Activated CD4-positive, alpha-beta T cell treated with anti-CD3 and anti-CD28 coated beads, Interleukin-2, amount 10 ng/mL, durations not matched to agents 7 days and 5 days (primary cell): ENCODE measurements around the gene MRPS27. TPM values are rescaled to one million over a fixed set of nuclear protein-coding genes. Genes with fewer than 3 reads are reported as not detected.

ENCODE experiments used
- CTCF ChIA-PET: fragments of 350-600 bp; sonication (Branson Sonifier 250); formaldehyde crosslinking; loops from one replicate; lab custom pipeline; 2021; ENCODE audit warnings: antibody characterized with exemption; lab: Charles Lee
- POLR2A ChIA-PET: fragments of 350-600 bp; sonication (Branson Sonifier 250); formaldehyde crosslinking; loops from one replicate; lab custom pipeline; 2021; ENCODE audit warnings: antibody characterized with exemption; lab: Charles Lee
- DNase-seq: peaks from one replicate; pipeline ENCODE4 v3.0.0-alpha.2; 2020
- H3K27ac Mint-ChIP-seq: one replicate; pipeline ENCODE4 v1.8.0; 2021; ENCODE audit warnings: mild to moderate bottlenecking, moderate library complexity, mixed read lengths
- H3K27me3 Mint-ChIP-seq: one replicate; pipeline ENCODE4 v1.8.0; 2021; ENCODE audit warnings: mixed read lengths
- H3K36me3 Mint-ChIP-seq: one replicate; pipeline ENCODE4 v1.8.0; 2021; ENCODE audit warnings: low read depth, mixed read lengths
- H3K4me1 Mint-ChIP-seq: one replicate; pipeline ENCODE4 v1.8.0; 2021; ENCODE audit warnings: mixed read lengths
- H3K4me3 Mint-ChIP-seq: one replicate; pipeline ENCODE4 v1.8.0; 2021; ENCODE audit warnings: mild to moderate bottlenecking, moderate library complexity, mixed read lengths
- H3K9me3 Mint-ChIP-seq: one replicate; pipeline ENCODE4 v1.8.0; 2021; ENCODE audit warnings: mixed read lengths
- total RNA-seq, 2 experiments: library from RNA; stranded (reverse); gene quantifications; one replicate each; pipeline ENCODE4 v1.2.3, GENCODE V29; 2021

MRPS27 gene
- total RNA-seq, 2 experiments from 2014 or later, result 49.2 to 63.4 TPM

DNA sequence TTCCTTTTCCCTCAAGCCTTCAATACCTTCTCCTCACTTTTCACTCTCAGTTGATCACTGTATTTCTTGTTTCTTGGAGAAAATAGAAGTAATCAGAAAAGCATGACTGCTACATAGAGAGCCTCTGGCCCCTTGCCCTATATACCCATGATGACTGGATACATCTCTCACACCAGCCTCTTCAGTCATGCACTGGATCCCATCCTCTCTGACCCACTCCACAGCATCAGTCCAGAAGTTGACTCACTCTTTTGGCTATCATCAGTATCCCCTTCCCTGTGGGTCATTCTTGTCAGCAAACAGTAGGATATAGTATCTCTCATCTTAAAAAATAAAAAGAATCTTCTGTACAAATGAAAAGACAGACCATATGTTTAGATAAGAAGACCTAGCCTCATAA is 33.0 kb upstream of the MRPS27 start:
- POLR2A ChIA-PET, result no interaction called here

DNA sequence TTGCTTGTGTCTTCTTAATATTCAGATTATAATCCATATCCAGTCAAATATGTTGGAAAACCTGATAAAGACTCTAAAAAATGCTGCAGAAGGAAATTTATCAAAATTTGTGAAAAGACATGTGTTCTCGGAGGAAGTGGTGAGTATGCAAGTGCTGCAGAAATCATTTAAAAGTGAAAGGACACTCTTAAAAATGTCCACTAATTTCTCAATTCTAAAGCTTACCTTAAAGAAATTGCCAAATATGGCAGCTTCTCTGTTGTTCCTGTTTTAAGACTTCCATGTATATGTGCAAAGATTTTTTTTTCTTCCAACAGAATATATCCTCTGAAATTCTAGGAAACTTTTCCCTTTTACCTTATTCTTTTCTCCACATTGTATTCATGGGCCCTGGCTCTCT is 32.6 kb upstream of the MRPS27 start:
- Mint-ChIP-seq H3K27ac (no peak overlapping the region), H3K36me3 (peaks cover 11% of the 10 kb centered on the region), H3K9me3 (no peaks in the 10 kb centered on the region), H3K4me3 (no peak overlapping the region), H3K4me1 (peaks cover 13% of the 10 kb centered on the region), H3K27me3 (no peaks in the 10 kb centered on the region)
- CTCF ChIA-PET, result no interaction called here
- DNase-seq, result no peak
- POLR2A ChIA-PET, result no interaction called here

More for the DNA sequence above, 33.0 kb upstream of the MRPS27 start:
- Mint-ChIP-seq H3K4me3 (no peak overlapping the region), H3K27ac (no peak overlapping the region), H3K27me3 (no peaks in the 10 kb centered on the region), H3K36me3 (peaks cover 12% of the 10 kb centered on the region), H3K9me3 (no peaks in the 10 kb centered on the region), H3K4me1 (peaks cover 9% of the 10 kb centered on the region)
- DNase-seq, result no peak
- CTCF ChIA-PET, result no interaction called here

DNA sequence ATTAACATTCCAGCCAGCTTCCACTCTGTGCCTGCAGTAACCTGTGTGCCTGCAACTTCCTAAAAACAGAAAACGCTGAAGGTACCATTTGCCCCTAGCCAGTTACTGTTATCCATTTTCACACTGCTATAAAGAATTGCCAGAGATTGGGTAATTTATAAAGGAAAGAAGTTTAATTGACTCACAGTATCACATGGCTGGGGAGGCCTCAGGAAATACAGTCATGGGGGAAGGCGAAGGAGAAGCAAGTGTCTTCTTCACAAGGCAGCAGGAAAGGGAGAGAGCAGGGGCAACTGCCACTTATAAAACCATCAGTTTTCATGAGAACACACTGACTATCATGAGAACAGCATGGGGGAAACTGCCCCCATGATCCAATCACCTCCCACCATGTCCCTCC is 31.3 kb upstream of the MRPS27 start:
- H3K4me3 Mint-ChIP-seq, result no peak overlapping the region
- H3K36me3 Mint-ChIP-seq, result peaks cover 14% of the 10 kb centered on the region
- H3K27ac Mint-ChIP-seq, result no peak overlapping the region
- no peaks in the 10 kb centered on the region for H3K27me3 Mint-ChIP-seq
- no peak for DNase-seq
- CTCF ChIA-PET, result no interaction called here
- H3K9me3 Mint-ChIP-seq, result no peaks in the 10 kb centered on the region
- peaks cover 14% of the 10 kb centered on the region for H3K4me1 Mint-ChIP-seq
- POLR2A ChIA-PET, result no interaction called here

GRCh38 chr5:72347801-72348308 is 27.8 kb upstream of the MRPS27 start:
- H3K27ac Mint-ChIP-seq, result no peak overlapping the region
- H3K36me3 Mint-ChIP-seq, result peaks cover 28% of the 10 kb centered on the region
- H3K4me1 Mint-ChIP-seq, result peaks cover 14% of the 10 kb centered on the region
- no peaks in the 10 kb centered on the region for H3K9me3 Mint-ChIP-seq
- H3K4me3 Mint-ChIP-seq, result no peak overlapping the region
- no peak for DNase-seq
- CTCF ChIA-PET, result interaction anchor here (0.6 kb wide), 1 partner anchor 110 kb away, joined by 3 read pairs; no protein-coding TSS in a partner anchor
- no peaks in the 10 kb centered on the region for H3K27me3 Mint-ChIP-seq
- POLR2A ChIA-PET, result no interaction called here

DNA sequence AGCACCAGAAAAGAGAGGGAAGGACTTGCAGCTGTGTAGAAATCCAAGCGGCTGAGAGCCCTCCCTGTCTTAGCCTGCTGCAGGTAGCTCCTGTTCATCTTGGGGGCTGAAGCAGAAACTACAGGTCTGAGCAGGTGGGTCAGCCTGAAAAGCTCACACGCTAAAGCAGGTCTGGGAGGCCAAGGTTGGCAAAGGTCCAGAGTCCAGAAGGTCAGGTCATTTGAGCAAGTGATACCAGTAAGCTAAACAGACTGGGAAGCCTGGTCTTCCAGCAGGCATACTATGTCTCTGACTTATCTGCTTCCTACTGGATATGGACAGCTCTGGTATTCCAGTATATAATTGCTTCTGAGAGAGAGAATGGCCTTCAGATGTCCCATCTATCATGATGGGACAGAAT is 26.4 kb upstream of the MRPS27 start:
- DNase-seq, result no peak
- no peak overlapping the region for H3K4me3 Mint-ChIP-seq
- H3K36me3 Mint-ChIP-seq, result peaks cover 32% of the 10 kb centered on the region
- ChIA-PET POLR2A (no interaction called here), CTCF (no interaction called here)
- peaks cover 14% of the 10 kb centered on the region for H3K4me1 Mint-ChIP-seq
- no peaks in the 10 kb centered on the region for H3K27me3 Mint-ChIP-seq
- H3K9me3 Mint-ChIP-seq, result no peaks in the 10 kb centered on the region
- no peak overlapping the region for H3K27ac Mint-ChIP-seq

- Mint-ChIP-seq H3K4me1 (no peaks in the 10 kb centered on the region), H3K27me3 (no peaks in the 10 kb centered on the region), H3K36me3 (peaks cover 24% of the 10 kb centered on the region), H3K4me3 (no peak overlapping the region), H3K27ac (no peak overlapping the region), H3K9me3 (no peaks in the 10 kb centered on the region)
- ChIA-PET CTCF (interaction anchor here (0.6 kb wide), 1 partner anchor 11 kb away, joined by 4 read pairs; no protein-coding TSS in a partner anchor), POLR2A (no interaction called here)
- DNase-seq, result no peak
Observed at GRCh38 chr5:72338689-72339209, 18.7 kb upstream of the MRPS27 start.

DNA sequence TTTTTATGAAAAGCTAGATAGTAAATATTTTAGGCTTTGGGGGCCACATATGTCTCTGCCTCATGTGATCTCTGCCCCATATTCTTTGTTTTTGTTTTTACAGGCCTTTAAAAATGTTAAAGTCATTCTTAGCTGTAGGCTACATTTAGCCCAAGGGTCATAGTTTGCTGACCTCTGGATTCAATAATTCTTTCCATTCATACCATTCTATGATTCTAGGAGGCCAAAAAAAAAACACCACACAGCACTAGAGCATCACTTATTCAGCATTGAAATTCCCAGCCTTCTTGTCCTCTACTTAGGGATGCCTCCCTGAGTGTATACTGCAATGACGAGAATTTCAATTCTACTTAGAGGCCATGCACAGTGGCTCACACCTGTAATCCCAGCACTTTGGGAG is 17.1 kb upstream of the MRPS27 start:
- Mint-ChIP-seq H3K4me3 (no peak overlapping the region), H3K9me3 (no peaks in the 10 kb centered on the region), H3K27ac (no peak overlapping the region), H3K27me3 (no peaks in the 10 kb centered on the region), H3K36me3 (peaks cover 17% of the 10 kb centered on the region), H3K4me1 (no peaks in the 10 kb centered on the region)
- POLR2A ChIA-PET, result no interaction called here
- no peak for DNase-seq
- CTCF ChIA-PET, result interaction anchor here (0.8 to 1.3 kb wide), 3 partner anchors 16 to 27 kb away, joined by 3 to 4 read pairs (median 3); partner anchors contain the start of genes MRPS27 and PTCD2

GRCh38 chr5:72330712-72331111 is 10.7 kb upstream of the MRPS27 start:
- POLR2A ChIA-PET, result no interaction called here
- no peak for DNase-seq
- no peaks in the 10 kb centered on the region for H3K9me3 Mint-ChIP-seq
- CTCF ChIA-PET, result no interaction called here
- H3K4me1 Mint-ChIP-seq, result no peaks in the 10 kb centered on the region
- H3K27ac Mint-ChIP-seq, result no peak overlapping the region
- no peak overlapping the region for H3K4me3 Mint-ChIP-seq
- H3K36me3 Mint-ChIP-seq, result peaks cover 42% of the 10 kb centered on the region
- H3K27me3 Mint-ChIP-seq, result no peaks in the 10 kb centered on the region

DNA sequence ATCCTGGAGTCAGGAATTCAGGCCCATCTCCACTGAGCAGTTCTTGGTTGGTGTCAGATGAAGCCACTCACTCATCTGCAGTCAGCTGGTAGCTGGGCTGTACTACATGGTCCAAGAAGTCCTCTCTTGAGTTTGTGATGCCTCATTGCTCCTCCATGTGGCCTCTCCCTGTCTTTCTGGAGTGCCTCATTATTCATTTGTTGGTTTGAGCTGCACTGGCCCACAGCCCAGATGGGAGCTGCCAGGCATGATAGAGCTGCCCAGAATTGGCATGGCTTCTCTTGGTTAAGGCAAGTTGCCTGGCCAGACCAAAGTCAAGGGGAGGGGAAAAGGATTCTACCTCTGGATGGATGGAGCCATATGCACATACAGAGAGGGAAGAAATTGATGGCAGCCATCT is 8.1 kb upstream of the MRPS27 start:
- peaks cover 11% of the 10 kb centered on the region for H3K4me1 Mint-ChIP-seq
- H3K4me3 Mint-ChIP-seq, result no peak overlapping the region
- H3K9me3 Mint-ChIP-seq, result no peaks in the 10 kb centered on the region
- POLR2A ChIA-PET, result no interaction called here
- H3K36me3 Mint-ChIP-seq, result peaks cover 53% of the 10 kb centered on the region
- CTCF ChIA-PET, result interaction anchor here (0.7 kb wide), 1 partner anchor 11 kb away, joined by 4 read pairs; no protein-coding TSS in a partner anchor
- no peak overlapping the region for H3K27ac Mint-ChIP-seq
- H3K27me3 Mint-ChIP-seq, result no peaks in the 10 kb centered on the region
- no peak for DNase-seq

DNA sequence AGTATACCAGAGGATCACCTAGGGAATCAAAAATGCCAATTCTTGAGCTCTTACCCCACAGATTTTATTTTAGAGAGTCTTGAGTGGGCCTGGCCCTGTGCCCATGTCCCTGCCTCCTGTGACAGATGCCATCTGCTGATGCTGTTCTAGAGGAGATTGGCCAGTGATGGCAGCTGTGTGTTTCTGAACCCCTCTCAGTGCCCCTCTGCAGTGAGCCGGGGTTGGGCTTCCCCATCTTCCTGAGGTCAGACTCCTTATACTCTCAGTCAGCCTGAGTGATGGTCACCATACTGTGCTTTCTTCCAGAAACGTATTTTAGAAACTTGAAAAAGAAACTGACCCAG is 6.2 kb upstream of the MRPS27 start:
- Mint-ChIP-seq H3K27me3 (no peaks in the 10 kb centered on the region), H3K4me1 (peaks cover 18% of the 10 kb centered on the region), H3K36me3 (peaks cover 51% of the 10 kb centered on the region), H3K9me3 (no peaks in the 10 kb centered on the region), H3K27ac (no peak overlapping the region), H3K4me3 (no peak overlapping the region)
- ChIA-PET CTCF (interaction anchor here (0.6 to 1.9 kb wide), 2 partner anchors 18 to 589 kb away, joined by 3 to 5 read pairs; no protein-coding TSS in a partner anchor), POLR2A (no interaction called here)
- DNase-seq, result no peak

- CTCF ChIA-PET, result interaction anchor here (0.6 to 1.9 kb wide), 2 partner anchors 17 to 590 kb away, joined by 3 to 5 read pairs; no protein-coding TSS in a partner anchor
- Mint-ChIP-seq H3K36me3 (peaks cover 45% of the 10 kb centered on the region), H3K9me3 (no peaks in the 10 kb centered on the region), H3K27me3 (no peaks in the 10 kb centered on the region), H3K4me3 (no peak overlapping the region), H3K27ac (no peak overlapping the region), H3K4me1 (peaks cover 23% of the 10 kb centered on the region)
- POLR2A ChIA-PET, result no interaction called here
- DNase-seq, result no peak
Observed at GRCh38 chr5:72325566-72326305, 5.7 kb upstream of the MRPS27 start.

DNA sequence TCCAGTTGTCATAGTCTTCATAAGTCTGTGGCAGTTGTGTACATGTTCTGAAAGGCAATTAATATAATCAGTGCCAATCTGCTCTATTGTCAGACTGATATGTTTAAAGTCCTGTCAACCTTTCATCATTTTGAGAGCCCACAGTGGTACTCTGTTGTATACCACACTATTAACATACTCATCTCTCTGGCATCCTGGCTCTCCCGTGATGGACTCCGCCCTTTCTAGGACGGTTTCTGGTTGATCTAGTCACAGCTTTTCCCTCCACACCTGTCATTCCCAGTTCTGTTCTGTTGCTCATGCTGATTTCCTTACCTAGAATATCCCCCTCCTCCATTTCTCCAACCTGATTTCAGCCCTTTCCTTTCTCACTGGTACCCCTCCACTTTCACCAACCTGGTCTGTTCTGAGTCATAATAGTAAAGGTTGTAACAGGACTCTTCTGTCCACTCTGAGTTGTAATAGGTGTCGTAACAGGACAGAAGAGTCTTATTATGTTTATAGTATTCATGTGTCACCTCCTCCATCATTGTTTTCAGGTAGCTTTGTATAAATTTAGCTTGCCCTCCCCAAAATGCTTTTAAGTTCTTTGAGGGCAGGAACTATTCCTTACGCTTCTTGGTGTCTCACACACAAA is 4.3 kb upstream of the MRPS27 start:
- Mint-ChIP-seq H3K27me3 (no peaks in the 10 kb centered on the region), H3K36me3 (peaks cover 38% of the 10 kb centered on the region), H3K4me1 (peaks cover 28% of the 10 kb centered on the region), H3K9me3 (no peaks in the 10 kb centered on the region), H3K4me3 (no peak overlapping the region), H3K27ac (no peak overlapping the region)
- DNase-seq, result no peak
- ChIA-PET CTCF (interaction anchor here (1.9 kb wide), 1 partner anchor 16 kb away, joined by 5 read pairs; no protein-coding TSS in a partner anchor), POLR2A (no interaction called here)
